Activated CD4-positive, alpha-beta T cell treated with anti-CD3 and anti-CD28 coated beads for 24 hours (primary cell): ENCODE data around the gene ZGPAT.

Source experiments
- DNase-seq, 2 donors: peaks; one replicate each; pipeline ENCODE4 v3.0.0-alpha.2; 2020; ENCODE audit warnings: low read depth in 2 of 2

Gene ZGPAT

DNA sequence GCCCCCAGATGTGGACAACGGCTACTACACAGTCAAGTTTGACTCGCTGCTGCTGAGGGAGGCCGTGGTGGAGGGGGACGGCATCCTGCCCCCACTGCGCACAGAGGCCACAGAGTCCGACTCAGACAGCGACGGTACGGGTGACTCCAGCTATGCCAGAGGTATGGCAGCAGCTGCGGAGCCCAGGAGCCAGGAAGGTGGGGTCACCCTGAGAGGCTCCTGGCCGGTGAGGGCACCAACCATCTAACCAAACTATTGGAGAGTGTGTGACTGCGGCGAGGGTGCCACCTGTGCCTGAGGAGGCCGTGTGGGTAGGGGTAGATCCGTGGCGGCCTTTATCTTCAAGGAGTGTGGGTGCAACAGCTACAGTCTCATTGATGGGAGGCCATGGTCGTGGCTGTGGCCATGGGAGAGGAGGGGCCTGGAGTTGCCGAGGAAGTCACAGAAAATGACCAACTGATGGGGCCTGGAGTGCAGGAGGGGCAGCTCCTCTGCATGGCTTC, 25.8 kb downstream of the ZGPAT start:
- no peak for DNase-seq

DNA sequence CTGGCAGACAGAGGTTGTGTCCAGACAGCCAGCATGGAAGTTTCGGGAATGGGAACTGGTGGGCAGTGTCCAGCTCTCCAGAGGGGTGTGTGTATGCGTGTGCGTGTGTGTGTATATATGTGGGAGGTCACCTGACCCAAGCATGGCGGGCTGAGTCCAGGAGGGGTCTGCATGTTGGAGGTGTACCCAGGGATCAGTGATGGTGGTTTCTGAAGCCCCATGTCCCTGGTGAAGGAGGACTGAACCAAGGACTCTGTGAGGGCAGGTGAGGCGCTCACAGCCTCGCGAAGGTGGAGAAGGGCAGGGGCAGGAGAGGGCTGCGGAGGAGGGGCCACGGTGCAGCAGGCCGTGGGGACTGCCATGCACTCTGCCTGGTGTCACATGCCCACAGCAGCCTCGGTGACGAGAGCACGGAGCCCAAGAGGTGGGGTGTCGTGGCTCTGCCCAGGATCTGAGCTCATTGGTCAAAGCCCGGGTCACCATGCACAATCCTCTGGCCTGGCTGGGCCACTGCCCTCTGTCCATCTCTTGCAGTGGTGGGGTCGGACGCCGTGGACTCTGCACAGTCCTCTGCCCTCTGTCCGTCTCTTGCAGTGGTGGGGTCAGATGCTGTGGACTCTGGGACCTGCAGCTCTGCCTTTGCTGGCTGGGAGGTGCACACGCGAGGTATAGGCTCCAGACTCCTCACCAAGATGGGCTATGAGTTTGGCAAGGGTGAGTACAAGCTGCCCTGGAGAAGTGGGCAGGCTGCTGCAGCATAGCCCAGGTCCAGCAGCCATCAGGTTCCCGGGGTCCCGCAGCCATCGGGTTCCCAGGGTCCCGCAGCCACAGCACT, 26.5 kb downstream of the ZGPAT start:
- no peak for DNase-seq

DNA sequence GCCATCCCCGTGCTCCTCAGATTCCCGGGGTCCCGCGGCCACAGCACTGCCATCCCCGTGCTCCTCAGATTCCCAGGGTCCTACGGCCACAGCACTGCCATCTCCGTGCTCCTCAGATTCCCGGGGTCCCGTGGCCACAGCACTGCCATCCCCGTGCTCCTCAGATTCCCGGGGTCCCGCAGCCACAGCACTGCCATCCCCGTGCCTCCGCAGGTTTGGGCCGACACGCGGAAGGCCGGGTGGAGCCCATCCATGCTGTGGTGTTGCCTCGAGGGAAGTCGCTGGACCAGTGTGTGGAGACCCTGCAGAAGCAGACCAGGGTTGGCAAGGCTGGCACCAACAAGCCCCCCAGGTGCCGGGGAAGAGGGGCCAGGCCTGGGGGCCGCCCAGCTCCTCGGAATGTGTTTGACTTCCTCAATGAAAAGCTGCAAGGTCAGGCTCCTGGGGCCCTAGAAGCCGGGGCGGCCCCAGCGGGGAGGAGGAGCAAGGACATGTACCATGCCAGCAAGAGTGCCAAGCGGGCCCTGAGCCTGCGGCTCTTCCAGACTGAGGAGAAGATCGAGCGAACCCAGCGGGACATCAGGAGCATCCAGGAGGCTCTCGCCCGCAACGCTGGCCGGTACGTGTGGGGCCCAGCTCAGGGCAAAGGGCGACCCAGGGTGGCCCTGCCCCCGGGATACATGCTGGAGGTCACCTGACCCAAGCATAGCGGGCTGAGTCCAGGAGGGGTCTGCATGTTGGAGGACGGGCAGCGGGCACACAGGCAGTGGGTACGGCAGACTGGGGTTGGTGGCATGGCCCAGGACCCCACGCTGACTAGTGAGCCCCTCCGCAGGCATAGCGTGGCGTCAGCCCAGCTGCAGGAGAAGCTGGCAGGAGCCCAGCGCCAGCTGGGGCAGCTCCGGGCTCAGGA, 27.4 kb downstream of the ZGPAT start:
- no peak for DNase-seq

DNA sequence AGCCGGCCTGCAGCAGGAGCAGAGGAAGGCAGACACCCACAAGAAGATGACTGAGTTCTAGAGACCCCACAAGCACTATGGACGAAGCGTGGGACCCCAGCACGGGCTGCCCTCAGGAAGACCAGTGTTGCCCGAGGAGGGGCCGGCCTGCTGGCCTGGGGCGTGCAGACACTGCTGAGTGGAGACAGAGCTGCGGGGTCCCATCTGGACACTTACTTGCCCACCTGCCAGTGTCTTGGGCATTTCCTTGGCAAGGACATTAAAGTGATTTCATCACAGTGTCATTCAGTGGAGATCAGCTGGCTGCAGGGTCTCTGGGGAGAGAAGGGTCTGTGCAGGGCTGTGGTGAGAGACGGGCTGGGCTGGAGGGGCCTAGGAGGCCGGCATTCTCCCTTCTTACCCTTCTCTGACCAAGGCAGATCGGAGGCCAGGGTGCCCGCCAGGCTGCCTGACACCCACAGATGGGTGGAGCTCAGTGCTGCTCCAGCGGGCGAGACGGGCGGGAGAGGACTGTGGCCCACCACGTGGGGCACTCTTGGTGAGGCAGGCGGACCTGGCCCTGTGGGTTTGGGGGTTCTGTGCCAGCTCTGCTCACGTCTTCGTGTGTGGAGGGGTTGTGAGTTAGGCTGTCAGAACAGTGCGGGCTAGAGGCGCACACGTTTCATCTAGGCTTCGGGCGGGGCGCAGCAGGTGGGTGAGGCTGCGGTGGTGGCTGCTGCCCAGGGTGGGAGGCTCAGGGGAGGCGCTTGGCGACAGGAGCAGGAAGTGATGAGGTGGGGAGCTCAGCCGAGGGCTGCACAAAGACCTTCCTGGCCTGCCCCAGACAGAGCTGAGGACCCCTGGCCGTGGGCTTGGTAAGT, 28.2 kb downstream of the ZGPAT start, which contains the start of gene LIME1:
TSS of gene LIME1 (plus strand) at position 806 of the 860 bp plus-strand sequence. CDS start 886 bp downstream, outside the sequence.
- no peak for DNase-seq

DNA sequence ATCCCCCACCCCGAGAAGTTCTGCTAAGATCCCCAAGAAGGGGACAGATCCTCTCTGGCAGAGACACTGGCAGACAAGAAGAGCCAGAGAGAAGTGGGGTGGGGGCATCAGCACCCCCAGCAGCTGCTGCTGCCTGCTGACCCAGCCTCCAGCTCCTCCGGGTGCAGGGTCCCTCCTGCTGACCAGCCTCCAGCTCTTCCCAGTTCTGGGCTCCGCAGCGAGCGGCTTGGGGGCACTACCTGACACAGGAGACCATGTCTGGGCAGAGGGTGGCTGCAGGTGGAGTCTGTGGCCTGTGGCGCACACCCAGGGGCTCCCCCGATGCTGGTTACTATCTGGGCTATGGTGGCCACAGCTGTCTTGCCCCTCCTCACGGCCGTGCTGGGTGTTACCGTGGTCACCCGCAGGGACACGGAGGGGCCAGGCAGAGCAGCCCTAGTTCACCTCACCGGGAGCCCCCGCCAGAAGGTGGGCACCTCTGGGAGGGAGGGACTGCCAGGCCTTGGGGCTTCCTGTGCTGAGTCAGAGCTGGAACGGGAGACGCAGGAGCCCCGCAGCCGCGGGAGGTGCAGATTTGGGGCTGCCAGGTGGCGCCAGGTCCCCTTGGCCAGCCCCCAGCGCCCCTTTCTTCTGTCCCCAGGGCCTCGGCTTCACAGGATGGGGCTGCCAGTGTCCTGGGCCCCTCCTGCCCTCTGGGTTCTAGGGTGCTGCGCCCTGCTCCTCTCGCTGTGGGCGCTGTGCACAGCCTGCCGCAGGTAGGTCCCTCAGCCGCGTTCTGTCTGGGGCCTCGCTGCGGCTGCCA, 29.3 kb downstream of the ZGPAT start:
- DNase-seq = no peak

DNA sequence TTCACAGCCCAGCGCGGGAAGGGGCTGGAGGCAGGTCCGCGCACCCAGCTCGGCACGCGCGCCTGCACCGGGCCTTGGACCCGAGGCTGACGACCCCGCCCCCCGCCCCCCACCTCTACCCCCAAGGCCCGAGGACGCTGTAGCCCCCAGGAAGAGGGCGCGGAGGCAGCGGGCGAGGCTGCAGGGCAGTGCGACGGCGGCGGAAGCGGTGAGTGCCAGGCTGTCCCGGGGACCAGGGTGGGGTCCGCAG, 29.8 kb downstream of the ZGPAT start:
- DNase-seq = no peak

DNA sequence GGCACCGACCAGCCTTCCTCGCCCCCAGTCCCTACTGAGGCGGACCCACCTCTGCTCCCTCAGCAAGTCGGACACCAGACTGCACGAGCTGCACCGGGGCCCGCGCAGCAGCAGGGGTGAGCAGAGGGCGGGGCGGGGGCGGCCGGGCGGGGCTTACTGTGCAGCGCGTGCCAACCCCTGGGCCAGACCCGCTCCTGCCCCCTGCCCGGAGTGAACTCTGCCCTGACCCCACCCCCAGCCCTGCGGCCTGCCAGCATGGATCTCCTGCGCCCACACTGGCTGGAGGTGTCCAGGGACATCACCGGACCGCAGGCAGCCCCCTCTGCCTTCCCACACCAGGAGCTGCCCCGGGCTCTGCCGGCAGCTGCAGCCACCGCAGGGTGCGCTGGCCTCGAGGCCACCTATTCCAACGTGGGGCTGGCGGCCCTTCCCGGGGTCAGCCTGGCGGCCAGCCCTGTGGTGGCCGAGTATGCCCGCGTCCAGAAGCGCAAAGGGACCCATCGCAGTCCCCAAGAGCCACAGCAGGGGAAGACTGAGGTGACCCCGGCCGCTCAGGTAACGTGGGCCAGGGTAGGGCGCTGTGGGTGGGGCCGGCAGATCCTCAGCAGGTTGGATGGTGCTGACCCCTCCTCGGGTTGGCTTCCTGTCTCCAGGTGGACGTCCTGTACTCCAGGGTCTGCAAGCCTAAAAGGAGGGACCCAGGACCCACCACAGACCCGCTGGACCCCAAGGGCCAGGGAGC, 30.3 kb downstream of the ZGPAT start:
- no peak for DNase-seq

DNA sequence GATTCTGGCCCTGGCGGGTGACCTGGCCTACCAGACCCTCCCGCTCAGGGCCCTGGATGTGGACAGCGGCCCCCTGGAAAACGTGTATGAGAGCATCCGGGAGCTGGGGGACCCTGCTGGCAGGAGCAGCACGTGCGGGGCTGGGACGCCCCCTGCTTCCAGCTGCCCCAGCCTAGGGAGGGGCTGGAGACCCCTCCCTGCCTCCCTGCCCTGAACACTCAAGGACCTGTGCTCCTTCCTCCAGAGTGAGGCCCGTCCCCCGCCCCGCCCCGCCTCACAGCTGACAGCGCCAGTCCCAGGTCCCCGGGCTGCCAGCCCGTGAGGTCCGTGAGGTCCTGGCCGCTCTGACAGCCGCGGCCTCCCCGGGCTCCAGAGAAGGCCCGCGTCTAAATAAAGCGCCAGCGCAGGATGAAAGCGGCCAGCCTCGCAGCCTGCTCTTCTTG, 30.9 kb downstream of the ZGPAT start:
- DNase-seq = no peak

DNA sequence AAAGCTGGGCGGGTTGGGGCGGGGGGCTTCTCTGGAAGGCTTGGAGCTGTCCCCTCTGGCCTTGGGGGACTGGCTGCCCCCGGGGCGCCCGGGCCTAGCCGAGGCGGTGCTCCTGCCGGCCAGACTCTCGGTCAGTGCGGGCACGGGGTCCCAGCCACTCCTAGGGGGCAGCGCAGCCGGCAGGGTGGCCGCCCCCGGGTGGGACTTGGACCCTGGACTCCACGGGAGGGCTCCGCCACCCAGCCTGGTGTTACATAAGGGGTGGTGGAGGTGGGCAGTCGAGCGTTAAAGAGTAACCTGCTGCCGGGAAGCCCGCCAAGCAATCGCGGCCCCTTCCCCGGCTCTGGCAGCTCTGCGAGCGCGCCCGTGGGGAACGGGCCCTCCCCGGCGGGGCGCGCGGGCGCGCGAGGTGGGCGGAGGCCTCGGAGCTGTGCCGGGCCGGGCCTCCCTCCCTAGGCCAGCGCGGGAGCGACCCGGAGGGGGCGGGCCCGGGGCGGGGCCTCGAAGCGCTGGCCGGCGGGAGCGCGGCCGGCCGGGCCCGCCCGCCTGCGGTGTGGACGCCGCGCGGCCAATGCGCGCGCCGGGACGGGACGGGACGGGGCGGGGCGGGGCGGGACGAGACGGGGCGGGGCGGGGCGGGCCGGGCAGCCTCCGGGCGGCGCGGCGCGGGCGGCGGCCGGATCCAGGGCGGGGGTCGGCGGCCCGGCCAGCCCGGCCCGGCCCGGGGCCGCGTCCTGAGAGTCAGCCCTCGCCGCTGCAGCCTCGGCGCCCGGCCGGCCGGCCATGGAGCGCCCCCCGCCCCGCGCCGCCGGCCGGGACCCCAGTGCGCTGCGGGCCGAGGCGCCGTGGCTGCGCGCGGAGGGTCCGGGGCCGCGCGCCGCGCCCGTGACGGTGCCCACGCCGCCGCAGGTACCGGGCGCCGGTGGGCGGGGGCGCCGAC, 31.6 kb downstream of the ZGPAT start, which contains the start of gene SLC2A4RG:
TSS of gene SLC2A4RG (plus strand) at position 647 of the 940 bp plus-strand sequence. CDS start at position 784, 137 bp downstream.
- DNase-seq = no peak

DNA sequence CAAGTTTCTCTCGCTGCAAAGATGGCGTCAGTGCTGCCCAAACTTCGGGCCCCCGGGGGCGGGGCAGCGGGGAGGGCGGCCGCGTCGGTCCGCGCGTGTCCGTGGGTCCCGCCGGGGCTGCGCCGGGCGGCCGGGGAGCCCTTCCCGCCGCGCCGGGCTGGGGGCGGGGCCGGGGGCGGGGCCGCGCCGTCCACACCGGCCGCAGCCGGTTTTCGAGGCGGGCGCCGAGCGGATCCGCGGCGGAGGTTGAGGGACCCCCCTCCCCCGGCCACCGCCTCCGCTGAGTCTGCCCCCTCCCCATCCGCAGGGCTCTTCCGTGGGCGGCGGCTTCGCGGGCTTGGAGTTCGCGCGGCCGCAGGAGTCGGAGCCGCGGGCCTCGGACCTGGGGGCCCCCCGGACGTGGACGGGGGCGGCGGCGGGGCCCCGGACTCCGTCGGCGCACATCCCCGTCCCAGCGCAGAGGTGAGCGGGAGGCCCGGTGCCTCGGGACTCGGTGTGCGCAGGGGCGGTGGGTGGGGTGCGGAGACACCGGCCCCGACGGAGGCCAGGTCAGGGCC, 32.3 kb downstream of the ZGPAT start:
- no peak for DNase-seq

DNA sequence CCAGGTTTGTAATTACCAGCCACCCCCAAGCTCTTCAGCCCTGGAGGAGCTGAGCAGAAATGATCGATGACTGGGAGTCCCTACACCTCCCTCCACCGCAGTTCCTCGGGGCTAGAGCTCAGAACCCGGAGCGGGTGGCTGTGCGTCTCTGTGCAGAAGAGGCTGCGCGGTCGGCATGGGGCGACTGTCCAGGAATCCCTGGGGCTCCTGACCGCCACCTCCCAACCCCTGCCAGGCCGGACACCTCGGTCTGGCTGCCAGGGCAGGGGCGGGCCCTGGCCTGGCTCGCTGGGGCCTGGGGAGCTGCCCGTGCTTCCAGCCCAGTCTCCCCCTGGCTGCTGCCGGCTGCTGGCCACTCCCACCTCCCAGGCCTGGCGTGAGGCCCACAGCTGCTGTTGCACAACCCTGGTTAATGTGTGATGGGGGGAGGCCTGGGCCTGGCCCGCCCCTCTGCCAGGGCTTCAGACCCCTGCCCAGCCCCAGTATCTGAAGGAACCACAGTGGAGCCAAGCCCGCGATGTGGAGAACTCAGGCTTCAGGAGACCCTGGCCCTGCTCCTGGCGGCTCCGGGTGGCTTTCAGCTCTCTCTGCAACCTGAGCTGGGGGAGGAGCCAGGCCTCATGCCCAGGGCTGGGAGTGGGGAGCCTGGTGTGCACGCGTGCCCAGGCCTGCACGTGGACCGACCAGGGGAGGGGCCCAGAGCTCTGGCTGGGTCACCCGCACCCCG, 33.0 kb downstream of the ZGPAT start:
- DNase-seq = no peak

DNA sequence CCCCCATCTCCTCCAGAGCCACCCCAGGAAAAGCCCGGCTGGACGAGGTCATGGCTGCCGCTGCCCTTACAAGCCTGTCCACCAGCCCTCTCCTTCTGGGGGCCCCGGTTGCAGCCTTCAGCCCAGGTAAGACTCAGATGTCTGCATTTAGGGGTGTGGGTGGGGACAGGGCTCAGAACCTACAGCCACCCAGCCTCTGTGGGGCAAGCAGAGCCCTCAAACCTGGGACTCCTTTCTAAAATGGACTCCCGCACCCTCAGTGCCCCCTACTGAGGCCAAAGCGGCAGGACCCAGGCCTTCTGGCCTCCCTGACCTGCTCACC, 33.5 kb downstream of the ZGPAT start:
- DNase-seq = no peak

DNA sequence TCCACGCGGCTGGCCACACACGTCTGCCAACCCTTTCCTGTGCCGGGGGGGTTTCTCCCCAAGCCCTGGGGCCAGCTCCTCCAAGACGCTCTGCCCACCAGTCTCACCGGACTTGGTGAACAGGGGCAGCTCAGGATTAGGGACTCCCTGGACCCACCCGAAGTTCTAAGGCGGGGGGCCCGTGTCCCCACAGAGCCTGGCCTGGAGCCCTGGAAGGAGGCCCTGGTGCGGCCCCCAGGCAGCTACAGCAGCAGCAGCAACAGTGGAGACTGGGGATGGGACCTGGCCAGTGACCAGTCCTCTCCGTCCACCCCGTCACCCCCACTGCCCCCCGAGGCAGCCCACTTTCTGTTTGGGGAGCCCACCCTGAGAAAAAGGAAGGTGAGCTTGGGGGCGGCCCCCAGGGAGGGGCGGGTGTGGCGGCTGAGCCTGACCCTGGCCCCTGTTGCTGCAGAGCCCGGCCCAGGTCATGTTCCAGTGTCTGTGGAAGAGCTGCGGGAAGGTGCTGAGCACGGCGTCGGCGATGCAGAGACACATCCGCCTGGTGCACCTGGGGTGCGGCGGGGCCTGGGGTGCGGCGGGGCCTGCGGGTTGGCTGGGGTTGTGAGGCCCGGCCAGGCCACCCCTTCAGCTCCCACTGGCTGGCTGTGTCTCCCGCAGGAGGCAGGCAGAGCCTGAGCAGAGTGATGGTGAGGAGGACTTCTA, 34.0 kb downstream of the ZGPAT start:
- no peak for DNase-seq

DNA sequence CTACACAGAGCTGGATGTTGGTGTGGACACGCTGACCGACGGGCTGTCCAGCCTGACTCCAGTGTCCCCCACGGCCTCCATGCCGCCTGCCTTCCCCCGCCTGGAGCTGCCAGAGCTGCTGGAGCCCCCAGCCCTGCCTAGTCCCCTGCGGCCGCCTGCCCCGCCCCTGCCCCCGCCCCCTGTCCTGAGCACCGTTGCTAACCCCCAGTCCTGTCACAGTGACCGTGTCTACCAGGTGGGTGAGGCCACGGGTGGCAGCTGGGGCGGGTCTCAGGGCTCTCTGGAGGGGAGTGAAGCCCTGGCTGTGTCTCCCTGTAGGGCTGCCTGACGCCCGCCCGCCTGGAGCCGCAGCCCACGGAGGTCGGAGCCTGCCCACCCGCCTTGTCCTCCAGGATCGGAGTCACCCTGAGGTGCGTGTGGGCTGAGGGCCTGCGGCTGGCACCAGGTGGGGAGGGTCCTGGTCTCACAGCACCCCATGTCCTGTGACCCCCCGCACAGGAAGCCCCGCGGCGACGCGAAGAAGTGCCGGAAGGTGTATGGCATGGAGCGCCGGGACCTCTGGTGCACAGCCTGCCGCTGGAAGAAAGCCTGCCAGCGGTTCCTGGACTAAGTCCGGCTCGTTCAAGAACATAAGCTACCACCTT, 34.7 kb downstream of the ZGPAT start:
- no peak for DNase-seq

DNA sequence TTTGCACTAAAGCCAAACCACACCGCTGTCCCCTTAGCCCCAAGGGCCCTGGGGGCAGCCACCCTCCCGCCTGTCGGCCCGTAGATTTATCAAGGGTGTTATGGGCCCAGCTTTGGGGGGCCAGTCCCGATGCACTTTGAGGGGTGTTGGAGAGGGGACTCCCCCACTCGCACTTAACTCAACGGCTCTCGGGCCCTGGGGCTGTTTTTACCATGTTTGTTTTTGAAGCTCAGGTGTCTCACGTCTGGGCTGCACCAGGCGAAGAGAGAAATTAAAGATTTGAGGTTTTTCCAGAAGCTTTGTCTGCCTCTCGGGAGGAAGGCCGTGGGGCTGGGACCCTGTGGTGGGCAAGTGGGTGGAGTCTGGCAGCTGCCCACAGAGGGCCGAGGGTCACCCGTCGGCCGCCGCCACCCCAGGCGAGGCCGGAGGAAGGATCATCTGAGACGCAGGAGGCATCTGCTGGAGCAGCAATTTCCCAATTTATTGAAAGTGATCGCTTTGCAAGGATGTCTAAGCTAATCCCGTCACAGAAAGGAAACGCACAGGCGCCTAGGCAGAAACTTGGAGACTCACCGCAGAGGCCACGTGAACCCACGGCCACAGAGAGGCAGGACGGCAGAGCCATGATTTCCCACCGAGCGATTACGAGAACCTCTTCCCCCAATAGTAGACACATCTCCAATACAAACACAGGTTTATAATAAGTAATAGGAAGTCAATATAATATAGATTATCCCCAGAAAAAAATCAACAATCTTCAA, 35.6 kb downstream of the ZGPAT start:
- DNase-seq = no peak

DNA sequence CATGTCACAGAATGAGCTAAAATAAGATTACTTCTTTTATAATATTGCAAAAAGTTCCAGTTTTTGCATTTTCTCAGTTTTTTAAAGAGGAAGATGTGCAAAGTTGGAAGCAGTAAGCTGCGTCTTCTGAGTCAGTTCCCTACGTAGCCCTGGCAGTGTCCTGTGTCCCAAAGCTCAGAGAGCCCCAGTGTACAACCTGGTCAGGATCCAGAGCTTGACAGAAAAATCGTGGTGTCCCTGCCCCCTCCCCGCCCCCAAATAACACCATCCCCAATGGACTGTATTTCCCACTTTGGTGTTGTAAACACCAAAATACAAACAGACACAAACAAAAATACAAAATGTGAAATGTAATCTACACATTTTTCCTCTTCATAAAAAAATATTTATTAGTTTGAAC, 36.3 kb downstream of the ZGPAT start:
- no peak for DNase-seq
